Cardiac septum (tissue), 1 donor: ENCODE measurements around the gene PDCD1LG2. TPM values are rescaled to one million over a fixed set of nuclear protein-coding genes. Genes with fewer than 3 reads are reported as not detected.
"Not testable (repeated sequence)": the region's sequence is repeated elsewhere in the genome, so short reads cannot be mapped to it uniquely, and the experiment has no call there.

Experiments used
- DNase-seq: peaks from one replicate; pipeline ENCODE4 v3.0.0-alpha.2; 2020; ENCODE audit warnings: low spot score
- intact Hi-C: fragments of 100-400 bp; cut with DNase I; formaldehyde crosslinking; loops from one replicate; pipeline ENCODE4 v1.14.0; 2022
- long read RNA-seq: library from polyadenylated mRNA; unstranded; transcript quantifications from one replicate; pipeline ENCODE4 v2.0.0, GENCODE V29; 2021
- total RNA-seq: library from RNA; stranded (reverse); fragmentation: NEBNext Ultra II Directional; extraction: Animal tissue kit (Norgen Biotek cat#: 25700); gene quantifications from one replicate; pipeline ENCODE4 v1.2.1, GENCODE V29; 2021
- donor health status: DM: no; HTN: no; CAD: no.

Gene PDCD1LG2
- 0.48 TPM for total RNA-seq
- long read RNA-seq, partial matches to known transcripts: 0 of 1 reads
- long read RNA-seq, other reads (novel, unspliced or antisense): 1 of 1 reads

- intact Hi-C loops: no loop called here
- DNase-seq: no peak
These were observed at the start of gene PDCD1LG2 for GRCh38 chr9:5510360-5510931. PDCD1LG2 (plus strand) TSS chr9:5510531; CDS start chr9:5522547, 12,016 bp downstream.

- DNase-seq: peak; percentile 80
- intact Hi-C loops: not testable (repeated sequence)
These were observed 45.5 kb upstream of the PDCD1LG2 start for GRCh38 chr9:5464831-5465330.

- intact Hi-C loops: no loop called here
These were observed 44.3 kb upstream of the PDCD1LG2 start for GRCh38 chr9:5466005-5466404.

GRCh38 chr9:5466766-5467165, 43.6 kb upstream of the PDCD1LG2 start:
- DNase-seq: no peak
- intact Hi-C loops: no loop called here

More at GRCh38 chr9:5466005-5466404, 44.3 kb upstream of the PDCD1LG2 start:
- DNase-seq: no peak

GRCh38 chr9:5468850-5469249, 41.5 kb upstream of the PDCD1LG2 start:
- intact Hi-C loops: no loop called here
- no peak for DNase-seq

GRCh38 chr9:5470122-5470521, 40.2 kb upstream of the PDCD1LG2 start:
- DNase-seq: no peak
- intact Hi-C loops: no loop called here

- intact Hi-C loops: no loop called here
- DNase-seq: no peak
These were observed 39.5 kb upstream of the PDCD1LG2 start for GRCh38 chr9:5470816-5471215.

GRCh38 chr9:5475611-5476010, 34.7 kb upstream of the PDCD1LG2 start:
- intact Hi-C loops, DNase-seq: not testable (repeated sequence)

- intact Hi-C loops: no loop called here
- DNase-seq: no peak
These were observed 32.1 kb upstream of the PDCD1LG2 start for GRCh38 chr9:5478206-5478605.

GRCh38 chr9:5479994-5480694, 30.2 kb upstream of the PDCD1LG2 start:
- intact Hi-C loops: no loop called here
- no peak for DNase-seq

- intact Hi-C loops: no loop called here
- no peak for DNase-seq
These were observed 29.4 kb upstream of the PDCD1LG2 start for GRCh38 chr9:5480919-5481318.

GRCh38 chr9:5481322-5482040, 28.9 kb upstream of the PDCD1LG2 start:
- intact Hi-C loops: no loop called here

GRCh38 chr9:5482194-5482593, 28.1 kb upstream of the PDCD1LG2 start:
- intact Hi-C loops: no loop called here
- DNase-seq: no peak

More at GRCh38 chr9:5481322-5482040, 28.9 kb upstream of the PDCD1LG2 start:
- no peak for DNase-seq

GRCh38 chr9:5483306-5483705, 27.0 kb upstream of the PDCD1LG2 start:
- intact Hi-C loops: no loop called here
- DNase-seq: no peak

- DNase-seq: no peak
- intact Hi-C loops: no loop called here
These were observed 24.8 kb upstream of the PDCD1LG2 start for GRCh38 chr9:5485378-5486085.

GRCh38 chr9:5486988-5487387, 23.3 kb upstream of the PDCD1LG2 start:
- no peak for DNase-seq
- intact Hi-C loops: no loop called here

- no peak for DNase-seq
- intact Hi-C loops: no loop called here
These were observed 21.9 kb upstream of the PDCD1LG2 start for GRCh38 chr9:5488221-5489008.

- no peak for DNase-seq
- intact Hi-C loops: no loop called here
These were observed 20.5 kb upstream of the PDCD1LG2 start for GRCh38 chr9:5489630-5490490.
